K562 (cell line): ENCODE measurements around the gene AIFM3. TPM values are rescaled to one million over a fixed set of nuclear protein-coding genes. Genes with fewer than 3 reads are reported as not detected.

Experiments used
- BRD9 ChIP-seq: fragments of 450-650 bp; IDR thresholded peaks from 2 replicates; pipeline ENCODE4 v1.6.1; 2018; ENCODE audit warnings: low read depth; ENCODE audit not compliant: partially characterized antibody
- CCNT2 ChIP-seq: IDR thresholded peaks from 2 replicates; pipeline ENCODE4 v1.6.1; 2011; ENCODE audit warnings: borderline replicate concordance, low read depth, mild to moderate bottlenecking, moderate library complexity, mixed read lengths, low read length; ENCODE audit not compliant: insufficient read length; ENCODE audit errors: extremely low read depth
- CTBP1 ChIP-seq: fragments of 450-650 bp; IDR thresholded peaks from 2 replicates; pipeline ENCODE4 v1.6.1; 2016; ENCODE audit warnings: borderline replicate concordance
- CTCF ChIP-seq, 3 experiments: IDR thresholded peaks in 2 of 3; conservative IDR thresholded peaks in 1 of 3; 2 replicates each; pipeline ENCODE4 v1.5.1; 2011 to 2012; ENCODE audit warnings: low read length in 3 of 3, mild to moderate bottlenecking in 3 of 3, control low read depth in 2 of 3, improper control_type of control experiment in 1 of 3, inconsistent platforms in 1 of 3, low read depth in 1 of 3, mixed read lengths in 1 of 3, moderate library complexity in 1 of 3; ENCODE audit not compliant: insufficient read depth in 2 of 3
- E2F3 ChIP-seq: fragments of 250-450 bp; sonication (Bioruptor Pico); IDR thresholded peaks from 2 replicates; pipeline ENCODE4 v1.4.0; 2020; ENCODE audit warnings: mild to moderate bottlenecking
- EP400 ChIP-seq: fragments of 450-650 bp; IDR thresholded peaks from 2 replicates; pipeline ENCODE4 v1.6.1; 2017; ENCODE audit warnings: antibody characterized with exemption, mild to moderate bottlenecking, moderate library complexity
- ESRRB ChIP-seq: fragments of 250-450 bp; sonication (Bioruptor Pico); IDR thresholded peaks from 2 replicates; pipeline ENCODE4 v1.5.0; 2020; ENCODE audit warnings: mild to moderate bottlenecking, moderate library complexity, borderline replicate concordance
- ETV1 ChIP-seq: fragments of 450-650 bp; conservative IDR thresholded peaks from 2 replicates; pipeline ENCODE4 v1.6.1; 2016; ENCODE audit warnings: missing genetic modification characterization, control low read depth, low read depth, missing compliant biosample characterization
- FOXK2 ChIP-seq, 2 experiments: fragments of 450-650 bp; IDR thresholded peaks in 1 of 2; conservative IDR thresholded peaks in 1 of 2; 2 replicates each; pipeline ENCODE4 v1.6.1; 2016; ENCODE audit warnings: low read depth in 2 of 2, mild to moderate bottlenecking in 1 of 2
- FOXM1 ChIP-seq, 2 experiments: fragments of 450-650 bp in 1 of 2; sonication (generic) in 1 of 2; formaldehyde crosslinking in 1 of 2; IDR thresholded peaks; 2 replicates each; pipeline versions ENCODE4 v1.6.1 to v1.9.0; 2017 to 2022; ENCODE audit warnings: low read depth in 2 of 2, mild to moderate bottlenecking in 2 of 2, missing genetic modification reagents in 1 of 2, moderate library complexity in 1 of 2
- FOXP1 ChIP-seq: sonication (generic); formaldehyde crosslinking; IDR thresholded peaks from 2 replicates; pipeline ENCODE4 v1.8.0; 2022; ENCODE audit warnings: mild to moderate bottlenecking, missing genetic modification reagents
- L3MBTL2 ChIP-seq: fragments of 450-650 bp; IDR thresholded peaks from 2 replicates; pipeline ENCODE4 v1.6.1; 2016; ENCODE audit warnings: mild to moderate bottlenecking, moderate library complexity
- MTF1 ChIP-seq: fragments of 250-450 bp; sonication (Bioruptor Pico); IDR thresholded peaks from 2 replicates; pipeline ENCODE4 v1.9.0; 2021; ENCODE audit warnings: moderate library complexity, mild to moderate bottlenecking, inconsistent platforms, borderline replicate concordance
- OTX1 ChIP-seq: fragments of 450-650 bp; formaldehyde crosslinking; IDR thresholded peaks from 2 replicates; pipeline ENCODE4 v1.4.0; 2022; ENCODE audit warnings: mild to moderate bottlenecking
- PTRF ChIP-seq: fragments of 450-650 bp; IDR thresholded peaks from 2 replicates; pipeline ENCODE4 v1.6.1; 2016; ENCODE audit warnings: mild to moderate bottlenecking, missing genetic modification characterization, missing compliant biosample characterization
- RAD21 ChIP-seq, 2 experiments: fragments of 250-450 bp in 1 of 2; fragments of 450-650 bp in 1 of 2; sonication (Bioruptor Pico) in 1 of 2; formaldehyde crosslinking in 1 of 2; IDR thresholded peaks in 1 of 2; conservative IDR thresholded peaks in 1 of 2; 2 replicates each; pipeline versions ENCODE4 v1.4.0 to v1.8.0; 2020 to 2022; ENCODE audit warnings: mild to moderate bottlenecking in 2 of 2, moderate library complexity in 1 of 2
- SMAD4 ChIP-seq: fragments of 250-450 bp; sonication (Bioruptor Pico); conservative IDR thresholded peaks from 2 replicates; pipeline ENCODE4 v1.8.0; 2021; ENCODE audit warnings: inconsistent platforms, mild to moderate bottlenecking, moderate library complexity
- TAL1 ChIP-seq: fragments of 450-650 bp; IDR thresholded peaks from 2 replicates; pipeline ENCODE4 v1.6.1; 2016; ENCODE audit warnings: mild to moderate bottlenecking
- TCF15 ChIP-seq: fragments of 250-450 bp; sonication (Bioruptor Pico); IDR thresholded peaks from 2 replicates; pipeline ENCODE4 v1.8.0; 2022; ENCODE audit warnings: moderate library complexity, mild to moderate bottlenecking, inconsistent platforms
- ZBTB26 ChIP-seq: fragments of 450-650 bp; formaldehyde crosslinking; IDR thresholded peaks from 2 replicates; pipeline ENCODE4 v1.4.0; 2022; ENCODE audit warnings: missing genetic modification characterization
- ZNF121 ChIP-seq: sonication (generic); formaldehyde crosslinking; conservative IDR thresholded peaks from 2 replicates; pipeline ENCODE4 v1.8.0; 2022; ENCODE audit warnings: missing genetic modification reagents
- ZNF124 ChIP-seq: sonication (generic); formaldehyde crosslinking; IDR thresholded peaks from 2 replicates; pipeline ENCODE4 v1.8.1; 2022; ENCODE audit warnings: missing genetic modification reagents
- ZNF133 ChIP-seq: fragments of 250-450 bp; sonication (Bioruptor Pico); IDR thresholded peaks from 2 replicates; pipeline ENCODE4 v1.4.0; 2020; ENCODE audit warnings: mild to moderate bottlenecking
- ZNF586 ChIP-seq: fragments of 450-650 bp; formaldehyde crosslinking; conservative IDR thresholded peaks from 2 replicates; pipeline ENCODE4 v1.4.0; 2020; ENCODE audit warnings: mild to moderate bottlenecking, moderate library complexity
- ZNF75A ChIP-seq: fragments of 450-650 bp; formaldehyde crosslinking; IDR thresholded peaks from 2 replicates; pipeline ENCODE4 v1.4.0; 2020; ENCODE audit warnings: mild to moderate bottlenecking
- polyA plus RNA-seq, 8 experiments: library from polyadenylated mRNA; depleted of rRNA in 4 of 8; stranded (reverse) in 5 of 8; unstranded in 3 of 8; fragments of >200 nt; fragmentation: Nextera tagmentation in 2 of 8; fragmentation: Illumina TruSeq in 1 of 8; extraction: Ambion mirVana in 2 of 8; extraction: Trizol in 1 of 8; gene quantifications; 2 replicates each; pipeline versions ENCODE4 v1.2.1 to v1.2.3, GENCODE V29; 2011 to 2014; ENCODE audit warnings: inconsistent platforms in 1 of 8, missing spikeins in 1 of 8
- total RNA-seq, 7 experiments: library from RNA; depleted of rRNA in 6 of 7; stranded (reverse); fragments of >200 nt in 6 of 7; fragmentation: Illumina TruSeq in 2 of 7; extraction: Trizol in 2 of 7; gene quantifications; 2 replicates each; pipeline versions ENCODE4 v1.2.1 to v1.2.3, GENCODE V29; 2011 to 2021; ENCODE audit warnings: low replicate concordance in 1 of 7
- TF ChIP-seq, protein P1 (sequence below): fragments of 250-450 bp; sonication (Bioruptor Pico); IDR thresholded peaks from 2 replicates; pipeline ENCODE4 v1.8.0; 2021; ENCODE audit warnings: moderate library complexity, mild to moderate bottlenecking, inconsistent platforms

The AIFM3 gene
- total and polyA plus RNA-seq, 9 of the 15 experiments (the other 6 are each of a cell fraction or from before 2014, with no cell fraction given) = 0.03 to 0.20 (median 0.07) TPM; not detected in 1

- TF ChIP-seq PTRF (tag) (no peak), ZNF124 (no peak), TAL1 (no peak), OTX1 (peak; percentile 90; the same call in 1 of the 2 replicates), ZNF75A (CRISPR knock-in tag) (no peak), RAD21 (CRISPR knock-in tag; conservative IDR thresholded peaks at IDR 0.05 in 1 of 2, IDR thresholded peaks at IDR 0.05 in 1 of 2) (peak in 1 of 2 experiments; percentile 15; a peak in 1 of 4 replicates), FOXM1 (IDR thresholded peaks at IDR 0.05; ENCODE audit: low read depth) (no peak), FOXM1 (CRISPR knock-in tag; IDR thresholded peaks at IDR 0.05; ENCODE audit: low read depth) (no peak), ZNF586 (CRISPR knock-in tag) (0 out of 2 replicates have a peak, but pooled peaks have one; percentile 57), L3MBTL2 (no peak), E2F3 (CRISPR knock-in tag) (peak; percentile 95), CTBP1 (no peak), SMAD4 (no peak), BRD9 (no peak), ESRRB (CRISPR knock-in tag) (no peak), CCNT2 (no peak), FOXP1 (no peak), MTF1 (CRISPR knock-in tag) (no peak), CTCF (IDR thresholded peaks at IDR 0.05 in 2 of 3, conservative IDR thresholded peaks at IDR 0.05 in 1 of 3; ENCODE audit: insufficient read depth in 2 of 3, low read depth in 1 of 3, low read length in 3 of 3) (0 out of 6 replicates have a peak, but pooled peaks of 1 of the 3 experiments have one; percentile 1), ETV1 (tag) (0 out of 2 replicates have a peak, but pooled peaks have one; percentile 5), TCF15 (CRISPR knock-in tag) (0 out of 2 replicates have a peak, but pooled peaks have one; percentile 53), ZBTB26 (CRISPR knock-in tag) (0 out of 2 replicates have a peak, but pooled peaks have one; percentile 52), ZNF121 (CRISPR knock-in tag) (no peak), ZNF133 (CRISPR knock-in tag) (peak; percentile 89; the same call in 1 of the 2 replicates), FOXK2 (conservative IDR thresholded peaks at IDR 0.05 in 1 of 2, IDR thresholded peaks at IDR 0.05 in 1 of 2; ENCODE audit: low read depth in 2 of 2) (no peak), EP400 (no peak)
- TF ChIP-seq, protein P1, sequence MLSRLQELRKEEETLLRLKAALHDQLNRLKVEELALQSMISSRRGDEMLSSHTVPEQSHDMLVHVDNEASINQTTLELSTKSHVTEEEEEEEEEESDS (CRISPR knock-in tag) = 0 out of 2 replicates have a peak, but pooled peaks have one; percentile 24
Observed at GRCh38 chr22:21013657-21014201, 46.7 kb downstream of the AIFM3 start (continued).
